HG02970 (cell line): ENCODE results near the gene BTBD2.

Experiments
- ATAC-seq: cut with Tn5 transposase; IDR thresholded peaks from one replicate; pipeline ENCODE4 v1.9.1; 2021; ENCODE audit warnings: mild to moderate bottlenecking, moderate library complexity, moderate number of reproducible peaks; ENCODE audit not compliant: unreplicated experiment, low FRiP score

Gene BTBD2

DNA sequence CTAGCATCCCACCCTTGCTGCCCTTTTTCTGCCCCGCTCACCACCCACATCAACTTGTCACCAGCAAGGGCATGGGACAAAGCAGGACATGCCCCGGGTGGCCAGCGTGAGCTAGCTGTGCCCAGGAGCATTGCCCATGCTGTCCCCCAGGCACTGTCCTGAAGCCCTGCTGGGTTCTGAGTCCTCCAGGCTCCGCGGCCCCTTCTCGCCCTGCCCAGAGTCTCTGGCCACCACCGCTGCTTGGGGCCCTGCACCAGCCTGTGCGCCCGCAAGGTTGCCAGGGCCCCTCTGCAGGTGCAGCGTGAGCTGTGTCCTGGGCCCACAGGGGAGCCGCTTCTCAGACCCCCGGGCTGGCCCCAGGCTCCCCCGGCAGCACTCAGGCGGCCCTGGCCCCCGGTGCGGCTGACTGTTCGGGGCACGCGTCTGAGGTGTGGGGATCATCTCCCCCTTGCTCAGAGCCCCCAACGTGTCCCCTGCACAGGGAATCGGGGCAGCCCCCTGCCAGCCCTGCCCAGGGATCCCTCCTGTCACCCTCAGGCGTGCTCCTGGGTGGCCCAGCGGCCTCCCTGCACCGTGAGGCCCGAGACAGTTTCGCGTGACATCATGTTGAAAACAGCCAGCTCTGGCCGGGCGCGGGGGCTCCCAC is 70.5 kb downstream of the BTBD2 start:
- ATAC-seq, result no peak

DNA sequence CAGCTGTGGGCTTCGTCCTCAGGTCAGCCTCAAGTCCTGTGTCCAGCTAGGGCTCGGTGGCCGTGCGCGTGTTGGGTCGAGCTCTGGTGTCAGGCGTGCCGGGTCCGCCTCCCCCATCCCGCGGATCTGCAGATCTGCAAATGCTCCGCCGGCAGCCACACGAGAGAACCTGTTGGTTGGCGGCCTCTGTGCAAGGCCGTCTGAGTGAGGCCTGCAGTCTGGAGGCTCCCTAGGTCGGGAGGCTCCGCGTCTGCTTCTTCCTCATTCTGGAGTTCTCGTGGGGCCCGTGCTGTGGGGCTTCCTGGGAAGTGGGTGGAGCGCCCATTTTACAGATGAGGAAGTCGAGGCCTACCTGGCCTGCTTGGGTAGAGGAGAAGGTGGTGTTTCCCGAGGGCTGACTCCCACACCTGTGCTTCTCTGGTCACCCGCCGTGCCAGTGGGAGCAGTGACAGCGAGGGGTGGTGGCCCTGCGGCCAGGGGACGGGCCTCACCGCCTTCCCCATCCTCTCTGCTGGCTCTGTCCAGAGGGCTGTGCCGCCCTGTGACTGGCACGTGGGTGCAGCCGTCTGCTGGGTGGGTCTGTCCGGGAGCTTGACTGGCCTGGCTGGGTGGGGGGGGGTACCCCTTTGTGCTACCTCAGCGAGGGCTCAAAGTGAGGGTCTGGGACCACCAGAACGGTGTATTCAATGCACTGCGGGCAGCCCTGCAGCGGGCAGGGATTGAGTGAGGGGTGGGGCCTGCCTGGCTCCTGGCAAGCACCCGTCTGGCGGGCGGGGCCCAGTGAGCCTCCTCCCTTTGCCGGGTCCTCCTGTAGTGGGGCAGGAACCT is 71.2 kb downstream of the BTBD2 start:
- no peak for ATAC-seq

DNA sequence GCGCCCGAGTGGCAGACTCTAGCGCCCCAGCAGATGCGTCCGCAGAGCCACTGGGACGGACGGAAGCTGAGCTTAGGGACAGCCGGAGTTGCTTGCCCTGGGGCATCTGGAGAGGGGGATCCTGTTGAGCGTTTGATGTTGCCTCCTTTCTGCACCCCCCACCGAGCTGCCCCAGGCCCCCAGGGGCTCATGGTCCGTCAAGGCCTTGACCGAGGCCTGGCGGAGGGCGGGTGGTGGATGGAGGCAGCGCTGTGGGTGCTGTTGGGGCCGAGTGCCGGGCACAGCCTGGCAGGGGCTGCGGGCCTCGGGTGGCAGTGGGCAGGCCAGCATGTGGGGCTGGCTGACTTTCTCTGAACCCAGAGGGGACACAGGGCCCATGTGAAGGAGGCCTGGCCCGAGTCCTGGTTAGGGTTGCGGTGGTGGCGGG is 71.8 kb downstream of the BTBD2 start:
- ATAC-seq, result no peak

DNA sequence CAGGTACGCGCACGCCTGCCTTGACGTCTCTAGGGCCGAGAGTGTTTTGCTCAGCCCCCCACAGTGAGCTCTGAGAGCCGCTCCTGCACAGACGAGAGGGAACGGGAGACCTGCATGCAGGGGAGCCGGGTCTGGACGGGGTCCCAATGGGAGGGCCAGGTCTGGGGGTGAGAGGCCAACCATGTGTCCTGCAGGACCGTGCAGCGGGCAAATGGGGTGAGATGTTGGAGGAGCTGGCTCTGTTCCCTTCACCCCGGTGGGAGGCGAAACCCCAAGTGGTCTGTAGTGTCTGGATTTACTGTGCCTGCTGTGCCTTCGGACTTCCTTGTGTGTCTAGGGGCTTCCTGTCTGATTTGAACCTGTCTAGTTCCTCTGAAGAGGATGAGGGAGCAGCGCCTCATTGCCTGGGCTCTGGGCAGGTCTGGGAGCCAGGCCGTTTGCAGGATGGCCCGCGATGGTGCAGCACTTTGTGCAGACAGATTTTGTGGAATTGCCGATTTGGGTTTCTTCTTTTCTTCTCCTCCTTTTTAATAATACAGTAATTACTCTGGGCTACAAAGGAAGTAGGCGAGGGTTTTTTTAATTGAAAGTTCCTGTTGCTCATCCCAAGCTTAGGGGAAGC is 72.5 kb downstream of the BTBD2 start:
- ATAC-seq, result no peak

DNA sequence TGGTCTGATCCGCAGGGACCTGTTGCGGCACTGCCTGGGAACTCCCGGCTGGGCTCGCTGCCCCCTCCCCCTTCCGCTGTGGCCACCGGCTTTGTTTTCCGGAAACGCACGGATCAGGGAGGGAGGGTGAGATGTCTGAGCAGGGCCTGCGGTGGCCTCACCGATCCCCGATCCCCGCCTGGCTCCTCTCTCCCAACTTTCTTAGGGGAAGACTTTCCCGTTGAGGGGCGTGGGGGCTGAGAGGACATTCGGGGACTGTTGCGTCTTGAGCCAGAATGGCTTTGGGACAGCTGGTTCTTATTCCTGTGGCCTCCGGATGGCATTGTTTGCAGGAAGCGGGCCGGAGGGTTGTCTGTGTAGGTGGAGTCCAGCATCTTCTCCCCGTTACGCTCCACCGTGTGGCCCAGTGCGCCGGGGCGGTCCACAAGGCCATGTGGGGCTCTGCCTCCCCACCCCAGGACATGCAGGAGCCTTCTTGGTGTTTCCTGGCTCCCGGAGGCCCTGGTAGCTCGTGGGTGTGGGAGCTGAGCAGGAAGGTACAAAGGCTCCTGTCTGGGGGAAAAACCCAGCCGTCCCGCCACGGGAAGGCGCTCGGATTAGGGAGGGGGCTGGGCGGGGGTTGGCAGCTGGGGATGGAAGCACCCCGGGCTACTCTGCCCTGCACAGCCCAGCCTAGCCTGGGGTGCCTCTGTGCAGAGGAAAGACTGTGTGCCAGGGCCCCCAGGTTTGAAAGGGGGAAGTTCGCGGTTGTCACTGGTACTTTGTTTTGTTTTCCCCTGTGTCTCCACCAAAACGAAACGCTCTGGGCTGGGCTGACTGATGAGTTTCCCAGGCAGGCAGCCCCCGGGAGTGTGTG is 73.2 kb downstream of the BTBD2 start:
- ATAC-seq, result peak; percentile 28

DNA sequence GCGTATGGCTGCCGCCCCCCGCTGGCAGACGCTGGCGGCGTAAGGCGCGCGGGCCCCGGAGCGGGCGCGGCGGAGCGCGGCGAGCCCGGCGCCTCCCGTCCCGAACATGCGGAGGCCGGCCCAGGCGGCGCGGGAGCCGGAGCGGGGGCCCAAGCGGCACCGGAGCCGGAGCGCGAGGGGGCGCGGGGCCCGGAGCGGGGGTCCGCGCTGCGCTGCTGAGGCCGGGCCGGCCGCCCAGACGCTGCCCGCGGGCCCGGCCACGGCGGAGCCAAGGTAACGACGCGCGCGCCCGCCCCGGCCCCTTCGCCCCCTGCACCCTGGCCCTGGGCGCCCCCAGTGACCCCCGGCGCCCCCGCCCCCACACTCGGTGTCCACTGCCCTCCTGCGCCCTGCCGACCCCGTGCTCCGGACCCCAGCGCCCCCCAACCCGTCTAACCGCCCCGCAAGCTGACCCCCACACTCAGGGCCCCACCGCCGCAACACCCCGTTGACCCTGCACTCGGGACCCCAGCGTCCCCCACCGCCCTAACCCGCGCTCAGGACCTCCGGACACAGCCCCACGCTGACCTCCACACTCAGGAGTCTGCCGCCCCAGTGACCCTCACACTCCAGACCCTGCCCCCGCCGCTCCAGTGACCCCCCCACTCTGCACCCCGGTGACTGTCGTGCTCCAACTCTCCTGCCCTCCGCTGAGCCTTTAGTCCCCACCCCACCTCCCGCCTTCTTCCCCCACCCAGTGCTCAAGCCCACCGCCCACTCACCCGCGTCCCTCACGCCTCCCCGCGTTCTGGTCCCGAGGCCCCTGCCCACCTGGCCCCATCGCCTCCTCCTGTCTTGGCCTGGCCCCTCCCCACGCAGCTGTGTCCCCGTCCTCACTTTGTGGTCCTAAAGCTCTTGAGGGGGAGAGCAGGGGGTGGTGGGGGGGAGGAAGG is 74.1 kb downstream of the BTBD2 start, which contains the start of gene CSNK1G2:
CSNK1G2 (plus strand) TSS at position 27 of the 932 bp plus-strand sequence. CDS start 28,601 bp downstream, outside the sequence.
- ATAC-seq, result peak; percentile 53

DNA sequence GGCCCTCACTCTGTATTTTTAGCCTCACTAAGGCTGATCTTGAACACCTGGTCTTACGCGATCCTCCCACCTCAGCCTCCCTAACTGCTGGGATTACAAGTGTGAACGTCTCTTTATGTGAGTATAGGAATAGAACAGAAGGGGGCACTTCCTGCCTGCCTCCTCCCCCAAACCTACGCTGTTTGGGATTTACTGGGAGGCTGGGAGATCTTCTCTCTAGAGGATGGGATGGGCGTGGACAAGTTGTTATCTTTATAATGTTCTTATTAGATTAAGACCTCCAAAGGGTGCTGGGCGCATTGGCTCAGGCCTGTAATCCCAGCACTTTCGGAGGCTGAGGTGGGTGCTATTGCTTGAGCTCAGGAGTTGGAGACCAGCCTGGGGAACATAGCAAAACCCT is 77.4 kb downstream of the BTBD2 start:
- no peak for ATAC-seq

DNA sequence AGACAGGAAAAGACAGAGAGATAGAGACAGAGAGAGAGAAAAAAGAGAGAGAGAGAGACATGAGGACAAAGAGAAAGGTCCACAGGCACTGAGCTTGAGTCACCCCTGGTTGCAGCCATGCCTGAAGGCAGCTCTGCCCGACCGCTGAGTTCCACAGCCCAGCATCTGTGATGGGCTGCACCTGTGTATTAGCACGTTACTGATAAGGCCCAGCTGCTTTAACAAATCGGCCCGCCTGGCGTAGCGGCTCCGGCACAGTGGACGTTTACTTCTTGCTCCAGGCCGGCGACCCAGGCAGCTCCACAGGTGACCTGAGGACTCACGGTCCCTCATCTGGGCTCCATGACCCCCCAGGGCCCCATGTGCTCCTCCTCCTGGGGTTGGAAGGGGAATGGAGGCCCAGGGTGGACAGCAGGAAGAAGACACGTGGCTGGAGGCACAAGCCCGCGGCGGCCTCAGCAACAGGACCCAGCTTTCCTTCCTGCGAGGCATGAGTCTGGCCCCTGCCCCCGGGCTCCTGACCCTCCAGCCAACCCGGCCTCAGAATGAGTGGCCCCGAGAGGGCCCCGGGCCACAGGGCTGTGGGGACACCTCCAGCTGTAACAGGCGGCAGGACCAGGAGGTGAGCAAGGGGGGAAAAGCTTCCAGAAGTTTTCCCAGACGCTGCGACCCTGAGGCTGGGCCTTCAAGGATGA is 78.5 kb downstream of the BTBD2 start:
- no peak for ATAC-seq

DNA sequence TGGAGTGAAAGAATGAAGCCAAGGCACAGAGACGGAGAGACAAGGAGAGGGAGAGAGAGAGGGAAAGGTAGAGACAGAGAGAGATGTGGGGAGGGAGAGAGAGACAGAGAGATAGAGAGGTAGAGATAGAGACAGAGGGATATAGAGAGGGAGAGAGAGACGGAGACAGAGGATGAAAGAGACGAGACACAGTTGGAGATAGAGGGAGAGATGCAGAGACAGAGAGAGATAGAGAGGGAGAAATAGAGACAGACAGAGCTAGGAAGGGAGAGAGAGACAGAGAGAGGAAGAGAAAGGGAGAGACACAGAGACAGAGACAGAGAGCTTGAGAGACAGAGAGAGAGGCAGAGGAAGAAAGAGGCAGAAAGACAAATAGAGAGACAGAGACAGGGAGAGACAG is 79.1 kb downstream of the BTBD2 start:
- ATAC-seq, result no peak

DNA sequence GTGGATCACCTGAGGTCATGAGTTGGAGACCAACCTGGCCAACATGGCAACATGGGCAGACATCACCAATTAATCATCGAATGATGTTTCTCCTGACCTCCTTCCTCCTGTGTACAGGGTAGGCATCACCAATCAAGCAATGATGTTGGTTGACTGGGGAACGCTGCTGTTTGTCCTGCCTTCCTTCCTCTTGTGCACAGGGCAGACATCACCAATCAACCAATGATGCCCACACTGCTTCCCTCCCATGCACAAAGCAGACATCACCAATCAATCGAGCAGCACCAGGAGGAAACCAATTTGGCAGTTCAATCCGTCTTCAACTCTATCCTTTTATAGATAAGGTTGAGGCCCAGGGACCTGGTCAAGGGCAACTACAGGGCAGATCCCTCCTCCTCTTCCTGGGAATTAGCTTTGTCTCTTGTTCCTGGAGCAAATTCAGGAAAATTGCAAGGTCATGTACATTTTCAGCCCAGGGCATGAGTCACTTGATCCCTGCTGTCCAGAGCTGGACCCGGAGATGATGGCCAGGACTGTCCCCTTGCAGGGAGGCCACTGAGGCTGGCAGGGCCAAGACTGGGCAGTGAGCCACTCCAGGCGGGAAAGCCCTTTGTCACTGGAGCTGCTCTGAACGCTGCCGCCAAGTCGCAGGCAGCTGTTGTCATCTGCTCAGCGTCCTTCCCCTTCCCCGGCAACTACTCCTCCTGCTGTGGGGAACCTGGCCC is 79.9 kb downstream of the BTBD2 start:
- no peak for ATAC-seq
